Measurements from ENCODE around the gene UBE2E2. TPM values are rescaled to one million over a fixed set of nuclear protein-coding genes. Genes with fewer than 3 reads are reported as not detected.

Gene UBE2E2
- total RNA-seq, 2 experiments from 2014 or later, result 5.7 to 7.2 TPM

- POLR2A ChIA-PET, result no interaction called here
- DNase-seq (no peak), ATAC-seq (ENCODE audit: low read depth) (no peak)
- Mint-ChIP-seq H3K27me3 (no peaks in the 10 kb centered on the region), H3K27ac (no peak overlapping the region), H3K4me3 (no peak overlapping the region), H3K9me3 (peaks cover 4% of the 10 kb centered on the region), H3K36me3 (peaks cover 3% of the 10 kb centered on the region), H3K4me1 (peaks cover 5% of the 10 kb centered on the region)
These were observed 35.5 kb downstream of the UBE2E2 start for GRCh38 chr3:23238578-23238977.

GRCh38 chr3:23239211-23240068 is 36.3 kb downstream of the UBE2E2 start:
- H3K4me3 Mint-ChIP-seq, result no peak overlapping the region
- peaks cover 5% of the 10 kb centered on the region for H3K4me1 Mint-ChIP-seq
- H3K27ac Mint-ChIP-seq, result no peak overlapping the region
- peaks cover 3% of the 10 kb centered on the region for H3K36me3 Mint-ChIP-seq
- ATAC-seq (ENCODE audit: low read depth), result no peak
- peaks cover 4% of the 10 kb centered on the region for H3K9me3 Mint-ChIP-seq
- H3K27me3 Mint-ChIP-seq, result no peaks in the 10 kb centered on the region
- DNase-seq, result no peak
- POLR2A ChIA-PET, result no interaction called here

GRCh38 chr3:23240171-23240785 is 37.2 kb downstream of the UBE2E2 start:
- no peak for ATAC-seq (ENCODE audit: low read depth)
- no peaks in the 10 kb centered on the region for H3K27me3 Mint-ChIP-seq
- peaks cover 4% of the 10 kb centered on the region for H3K9me3 Mint-ChIP-seq

DNA sequence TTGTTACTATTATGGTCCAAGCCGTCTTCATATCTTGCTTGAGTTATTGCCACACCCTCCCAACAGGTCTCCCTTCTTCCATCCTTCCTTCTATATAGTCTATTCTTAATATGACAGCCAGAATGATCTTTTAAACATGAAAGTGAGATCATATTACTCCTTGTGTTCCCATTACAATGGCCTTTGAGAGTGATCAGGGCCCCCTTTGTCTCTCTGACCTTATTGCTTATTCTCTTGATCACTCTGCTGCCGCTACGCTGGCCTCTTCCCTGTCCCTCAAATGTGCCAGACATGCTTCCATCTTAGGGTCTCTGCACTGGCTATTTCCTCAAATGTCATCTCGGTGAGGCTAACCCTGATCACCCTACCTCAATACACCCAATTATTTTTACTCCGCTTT is 38.1 kb downstream of the UBE2E2 start:
- Mint-ChIP-seq H3K4me3 (no peak overlapping the region), H3K36me3 (no peaks in the 10 kb centered on the region), H3K4me1 (peaks cover 2% of the 10 kb centered on the region), H3K9me3 (peaks cover 1% of the 10 kb centered on the region), H3K27ac (no peak overlapping the region), H3K27me3 (no peaks in the 10 kb centered on the region)
- DNase-seq (no peak), ATAC-seq (ENCODE audit: low read depth) (no peak)
- POLR2A ChIA-PET, result no interaction called here

More at GRCh38 chr3:23240171-23240785, 37.2 kb downstream of the UBE2E2 start:
- POLR2A ChIA-PET, result no interaction called here
- DNase-seq, result no peak
- H3K36me3 Mint-ChIP-seq, result peaks cover 3% of the 10 kb centered on the region
- peaks cover 5% of the 10 kb centered on the region for H3K4me1 Mint-ChIP-seq
- H3K27ac Mint-ChIP-seq, result no peak overlapping the region
- no peak overlapping the region for H3K4me3 Mint-ChIP-seq

GRCh38 chr3:23242106-23242505 is 39.0 kb downstream of the UBE2E2 start:
- Mint-ChIP-seq H3K9me3 (peaks cover 1% of the 10 kb centered on the region), H3K4me1 (no peaks in the 10 kb centered on the region), H3K27me3 (no peaks in the 10 kb centered on the region), H3K27ac (no peak overlapping the region), H3K36me3 (no peaks in the 10 kb centered on the region), H3K4me3 (no peak overlapping the region)
- POLR2A ChIA-PET, result no interaction called here
- DNase-seq (no peak), ATAC-seq (ENCODE audit: low read depth) (no peak)

GRCh38 chr3:23244324-23245041 is 41.4 kb downstream of the UBE2E2 start:
- Mint-ChIP-seq H3K36me3 (no peaks in the 10 kb centered on the region), H3K9me3 (peaks cover 5% of the 10 kb centered on the region), H3K4me1 (no peaks in the 10 kb centered on the region), H3K4me3 (no peak overlapping the region), H3K27ac (no peak overlapping the region), H3K27me3 (no peaks in the 10 kb centered on the region)
- DNase-seq (no peak), ATAC-seq (ENCODE audit: low read depth) (no peak)
- POLR2A ChIA-PET, result no interaction called here

- peaks cover 4% of the 10 kb centered on the region for H3K4me1 Mint-ChIP-seq
- ATAC-seq (ENCODE audit: low read depth), result no peak
- POLR2A ChIA-PET, result no interaction called here
- no peak overlapping the region for H3K27ac Mint-ChIP-seq
- no peaks in the 10 kb centered on the region for H3K27me3 Mint-ChIP-seq
- H3K9me3 Mint-ChIP-seq, result peaks cover 5% of the 10 kb centered on the region
- no peak overlapping the region for H3K4me3 Mint-ChIP-seq
- no peaks in the 10 kb centered on the region for H3K36me3 Mint-ChIP-seq
- no peak for DNase-seq
These were observed 43.5 kb downstream of the UBE2E2 start for GRCh38 chr3:23246651-23247050.

GRCh38 chr3:23248594-23249131 is 45.5 kb downstream of the UBE2E2 start:
- H3K27me3 Mint-ChIP-seq, result no peaks in the 10 kb centered on the region
- POLR2A ChIA-PET, result interaction anchor here (0.7 kb wide), 1 partner anchor 405 kb away, joined by 3 read pairs; no protein-coding TSS in a partner anchor

GRCh38 chr3:23249961-23250360 is 46.8 kb downstream of the UBE2E2 start:
- Mint-ChIP-seq H3K9me3 (peaks cover 5% of the 10 kb centered on the region), H3K27me3 (no peaks in the 10 kb centered on the region), H3K4me1 (peaks cover 8% of the 10 kb centered on the region), H3K4me3 (no peak overlapping the region), H3K27ac (no peak overlapping the region), H3K36me3 (no peaks in the 10 kb centered on the region)
- no peak for DNase-seq
- ATAC-seq (ENCODE audit: low read depth), result no peak
- POLR2A ChIA-PET, result no interaction called here

More at GRCh38 chr3:23248594-23249131, 45.5 kb downstream of the UBE2E2 start:
- ATAC-seq (ENCODE audit: low read depth) (no peak), DNase-seq (no peak)
- Mint-ChIP-seq H3K4me3 (no peak overlapping the region), H3K4me1 (peaks cover 6% of the 10 kb centered on the region), H3K36me3 (no peaks in the 10 kb centered on the region), H3K9me3 (peaks cover 5% of the 10 kb centered on the region), H3K27ac (no peak overlapping the region)

DNA sequence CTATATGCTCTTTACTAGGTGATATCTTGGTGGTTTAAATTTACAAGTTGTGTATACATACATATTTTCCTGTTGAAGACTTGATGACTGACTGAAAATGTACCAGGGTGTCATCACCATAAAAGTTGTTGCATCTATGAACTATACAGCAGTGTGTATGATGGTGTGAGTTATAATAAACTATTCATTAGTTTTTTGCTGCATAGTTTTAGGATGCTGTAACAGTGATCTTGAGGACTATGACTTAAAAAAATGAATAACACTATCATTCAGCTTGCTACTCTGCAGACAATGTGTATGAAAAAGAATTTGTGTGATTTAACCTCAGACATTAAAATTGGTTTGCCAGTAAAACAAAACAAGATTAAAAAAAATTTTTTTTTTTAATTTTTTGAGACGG is 49.0 kb downstream of the UBE2E2 start:
- DNase-seq, result no peak
- peaks cover 8% of the 10 kb centered on the region for H3K4me1 Mint-ChIP-seq
- POLR2A ChIA-PET, result no interaction called here
- H3K27ac Mint-ChIP-seq, result no peak overlapping the region
- ATAC-seq (ENCODE audit: low read depth), result no peak
- no peaks in the 10 kb centered on the region for H3K36me3 Mint-ChIP-seq
- H3K9me3 Mint-ChIP-seq, result peaks cover 5% of the 10 kb centered on the region
- H3K4me3 Mint-ChIP-seq, result no peak overlapping the region
- H3K27me3 Mint-ChIP-seq, result no peaks in the 10 kb centered on the region

DNA sequence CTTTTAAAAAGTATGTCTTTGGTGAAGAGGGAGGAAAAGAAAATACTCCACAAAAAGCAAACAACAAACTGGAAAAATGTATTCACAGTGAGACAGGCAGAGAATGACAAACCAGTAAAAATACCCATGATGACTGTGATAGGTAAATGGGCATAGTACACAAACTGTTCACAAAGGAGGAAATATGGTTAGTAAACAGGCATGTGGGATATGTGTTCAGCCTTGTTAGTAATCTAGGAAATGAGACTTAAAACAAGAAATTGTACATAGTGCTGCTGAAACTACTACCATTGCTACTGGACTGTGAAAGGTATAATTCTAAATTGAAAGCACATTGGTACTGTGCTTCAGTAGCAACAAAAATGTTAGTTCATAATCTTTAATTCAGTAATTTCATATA is 50.1 kb downstream of the UBE2E2 start:
- H3K9me3 Mint-ChIP-seq, result peaks cover 3% of the 10 kb centered on the region
- no peak for ATAC-seq (ENCODE audit: low read depth)

DNA sequence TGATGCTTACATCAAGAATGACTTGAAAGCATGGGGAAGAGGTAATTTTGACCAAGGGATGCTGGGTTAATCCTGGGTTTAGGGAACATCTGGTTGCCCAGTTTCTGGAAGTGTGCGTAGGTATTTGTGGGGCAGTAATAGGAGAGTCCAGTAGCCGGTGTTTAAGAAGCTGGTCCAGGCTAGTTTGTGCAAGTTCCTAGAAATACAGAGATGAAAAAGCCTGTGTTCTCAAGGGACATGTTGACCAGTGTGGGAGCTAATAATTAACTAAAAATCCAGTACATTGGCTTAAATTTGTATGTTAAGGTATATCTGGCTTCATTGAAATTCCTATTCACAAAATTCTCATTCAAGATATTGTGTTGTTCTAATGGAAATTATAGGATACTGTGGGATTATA is 51.2 kb downstream of the UBE2E2 start:
- POLR2A ChIA-PET, result no interaction called here
- ATAC-seq (ENCODE audit: low read depth), result no peak
- H3K4me1 Mint-ChIP-seq, result peaks cover 8% of the 10 kb centered on the region

More for the DNA sequence above, 50.1 kb downstream of the UBE2E2 start:
- H3K36me3 Mint-ChIP-seq, result peaks cover 2% of the 10 kb centered on the region
- POLR2A ChIA-PET, result no interaction called here
- H3K27me3 Mint-ChIP-seq, result no peaks in the 10 kb centered on the region
- no peak overlapping the region for H3K27ac Mint-ChIP-seq
- no peak overlapping the region for H3K4me3 Mint-ChIP-seq
- peaks cover 8% of the 10 kb centered on the region for H3K4me1 Mint-ChIP-seq
- DNase-seq, result no peak

GRCh38 chr3:23254835-23255234 is 51.7 kb downstream of the UBE2E2 start:
- H3K4me3 Mint-ChIP-seq, result no peak overlapping the region
- no peaks in the 10 kb centered on the region for H3K27me3 Mint-ChIP-seq
- peaks cover 2% of the 10 kb centered on the region for H3K36me3 Mint-ChIP-seq
- no peak for DNase-seq
- no peaks in the 10 kb centered on the region for H3K9me3 Mint-ChIP-seq
- POLR2A ChIA-PET, result no interaction called here
- H3K4me1 Mint-ChIP-seq, result peaks cover 7% of the 10 kb centered on the region
- no peak for ATAC-seq (ENCODE audit: low read depth)
- no peak overlapping the region for H3K27ac Mint-ChIP-seq

More for the DNA sequence above, 51.2 kb downstream of the UBE2E2 start:
- H3K4me3 Mint-ChIP-seq, result no peak overlapping the region
- H3K9me3 Mint-ChIP-seq, result no peaks in the 10 kb centered on the region
- peaks cover 2% of the 10 kb centered on the region for H3K36me3 Mint-ChIP-seq
- H3K27me3 Mint-ChIP-seq, result no peaks in the 10 kb centered on the region
- no peak overlapping the region for H3K27ac Mint-ChIP-seq
- no peak for DNase-seq

Measured in activated naive CD8-positive, alpha-beta T cell treated with anti-CD3 and anti-CD28 coated beads, Interleukin-2, amount 10 ng/mL, durations not matched to agents 7 days and 5 days (primary cell).